ENCODE results near the gene CHAD.
A peak's percentile ranks its signal among the peaks of the same experiment; 100 is the strongest.
"Not testable (repeated sequence)": the region's sequence is repeated elsewhere in the genome, so short reads cannot be mapped to it uniquely, and the experiment has no call there.

CHAD gene

GRCh38 chr17:50493744-50494143 is 25.1 kb upstream of the CHAD start:
- DNase-seq: no peak

- no peak for DNase-seq
Observed at GRCh38 chr17:50492214-50492613, 23.5 kb upstream of the CHAD start.

GRCh38 chr17:50491505-50491904 is 22.8 kb upstream of the CHAD start:
- no peak for DNase-seq

- DNase-seq: no peak
Observed at GRCh38 chr17:50488880-50489279, 20.2 kb upstream of the CHAD start.

- DNase-seq: no peak
Observed at GRCh38 chr17:50487213-50488096, 18.8 kb upstream of the CHAD start.

- DNase-seq: no peak
Observed at GRCh38 chr17:50484386-50485155, 15.9 kb upstream of the CHAD start.

- DNase-seq: no peak
Observed at GRCh38 chr17:50483266-50483665, 14.6 kb upstream of the CHAD start.

- peak; percentile 78 for DNase-seq
Observed at GRCh38 chr17:50482516-50482915, 13.8 kb upstream of the CHAD start.

- no peak for DNase-seq
Observed at GRCh38 chr17:50482110-50482509, 13.4 kb upstream of the CHAD start.

- no peak for DNase-seq
Observed at GRCh38 chr17:50481648-50482047, 13.0 kb upstream of the CHAD start.

GRCh38 chr17:50480854-50481490 is 12.3 kb upstream of the CHAD start:
- no peak for DNase-seq

GRCh38 chr17:50480142-50480764 is 11.6 kb upstream of the CHAD start:
- DNase-seq: no peak

GRCh38 chr17:50479522-50480141 is 11.0 kb upstream of the CHAD start:
- peak; percentile 72 for DNase-seq

GRCh38 chr17:50478391-50479381 is 10.0 kb upstream of the CHAD start, which contains the start of gene RSAD1:
Gene RSAD1 (plus strand): TSS chr17:50478860. CDS start chr17:50478885, 25 bp downstream.
- peak; percentile 88 for DNase-seq

GRCh38 chr17:50477976-50478375 is 9.3 kb upstream of the CHAD start:
- DNase-seq: no peak

GRCh38 chr17:50476545-50477315 is 8.1 kb upstream of the CHAD start:
- no peak for DNase-seq

- DNase-seq: not testable (repeated sequence)
Observed at GRCh38 chr17:50475775-50476544, 7.3 kb upstream of the CHAD start.

GRCh38 chr17:50475362-50475761 is 6.7 kb upstream of the CHAD start:
- no peak for DNase-seq

GRCh38 chr17:50474523-50474922 is 5.8 kb upstream of the CHAD start:
- no peak for DNase-seq

- no peak for DNase-seq
Observed at GRCh38 chr17:50473901-50474300, 5.2 kb upstream of the CHAD start.

Measured in CD4-positive, alpha-beta T cell treated with Interleukin-10 for 1 hour (primary cell).